Central memory CD8-positive, alpha-beta T cell (primary cell): ENCODE data around the gene ZNF823.

Experiments used
- ATAC-seq: fragments of 150-1000 bp; cut with Tn5 transposase; replicated peaks from 2 replicates; pipeline ENCODE4 v1.10.0; 2022; ENCODE audit warnings: mild to moderate bottlenecking, moderate FRiP score, moderate number of reproducible peaks; ENCODE audit not compliant: poor library complexity, severe bottlenecking; ENCODE audit errors: extremely low read depth
- DNase-seq, 2 donors: peaks; one replicate each; pipeline ENCODE4 v3.0.0; 2021; ENCODE audit warnings: low spot score in 2 of 2
- H3K27ac Mint-ChIP-seq: one replicate; pipeline ENCODE4 v1.8.0; 2022; ENCODE audit warnings: low read depth, mild to moderate bottlenecking, moderate library complexity, mixed read lengths
- H3K27me3 Mint-ChIP-seq: one replicate; pipeline ENCODE4 v1.8.0; 2022; ENCODE audit warnings: mixed read lengths
- H3K36me3 Mint-ChIP-seq: one replicate; pipeline ENCODE4 v1.8.0; 2022; ENCODE audit warnings: mild to moderate bottlenecking, moderate library complexity, mixed read lengths; ENCODE audit not compliant: insufficient read depth
- H3K4me1 Mint-ChIP-seq: one replicate; pipeline ENCODE4 v1.8.0; 2022; ENCODE audit warnings: mixed read lengths
- H3K4me3 Mint-ChIP-seq: one replicate; pipeline ENCODE4 v1.8.0; 2022; ENCODE audit warnings: mild to moderate bottlenecking, moderate library complexity, mixed read lengths
- H3K9me3 Mint-ChIP-seq: one replicate; pipeline ENCODE4 v1.8.0; 2022; ENCODE audit warnings: mixed read lengths

The ZNF823 gene

DNA sequence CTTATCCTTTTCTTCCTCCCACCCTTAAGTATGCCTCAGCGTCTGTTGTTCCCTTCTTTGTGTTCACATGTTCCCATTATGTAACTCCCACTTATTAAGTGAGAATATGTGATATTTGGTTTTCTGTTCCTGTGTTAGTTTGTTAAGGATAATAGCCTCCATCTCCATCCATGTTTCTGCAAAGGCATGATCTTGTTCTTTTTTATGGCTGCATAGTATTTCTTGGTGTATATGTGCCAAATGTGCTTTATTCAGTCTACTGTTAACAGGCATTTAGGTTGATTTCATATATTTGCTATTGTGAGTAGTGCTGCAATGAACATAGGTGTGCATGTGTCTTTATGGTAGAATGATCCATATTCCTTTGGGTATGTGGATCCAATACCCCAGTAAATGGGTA lies 24.9 kb upstream of the ZNF823 start:
- H3K4me1 Mint-ChIP-seq, result peaks cover 19% of the 10 kb centered on the region
- H3K9me3 Mint-ChIP-seq, result peaks cover 6% of the 10 kb centered on the region
- no peak for DNase-seq
- no peak for ATAC-seq
- no peak overlapping the region for H3K27ac Mint-ChIP-seq
- H3K27me3 Mint-ChIP-seq, result peaks cover 17% of the 10 kb centered on the region
- peaks cover 4% of the 10 kb centered on the region for H3K36me3 Mint-ChIP-seq
- H3K4me3 Mint-ChIP-seq, result no peak overlapping the region

DNA sequence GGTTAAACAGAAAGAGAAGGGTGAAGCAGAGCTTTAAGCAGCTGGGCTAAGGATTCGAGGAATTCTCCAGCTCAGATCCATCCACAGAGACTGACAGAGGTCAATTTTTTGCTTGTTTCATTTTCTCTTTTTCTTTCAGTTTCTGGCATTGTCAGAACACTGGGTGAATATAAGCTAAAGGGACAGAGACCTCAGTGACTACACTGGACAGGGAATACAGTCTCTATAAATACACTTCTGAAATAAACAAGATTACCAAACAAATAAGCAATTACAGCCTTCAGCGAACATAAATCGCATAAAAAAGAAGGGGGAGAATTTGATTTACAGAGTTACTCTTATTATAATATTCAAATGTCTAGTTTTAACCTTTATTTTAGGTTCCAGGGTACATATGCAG lies 24.4 kb upstream of the ZNF823 start:
- Mint-ChIP-seq H3K27ac (no peak overlapping the region), H3K4me1 (peaks cover 14% of the 10 kb centered on the region), H3K27me3 (peaks cover 17% of the 10 kb centered on the region), H3K36me3 (peaks cover 4% of the 10 kb centered on the region), H3K4me3 (no peak overlapping the region), H3K9me3 (peaks cover 6% of the 10 kb centered on the region)
- DNase-seq, result no peak
- no peak for ATAC-seq

DNA sequence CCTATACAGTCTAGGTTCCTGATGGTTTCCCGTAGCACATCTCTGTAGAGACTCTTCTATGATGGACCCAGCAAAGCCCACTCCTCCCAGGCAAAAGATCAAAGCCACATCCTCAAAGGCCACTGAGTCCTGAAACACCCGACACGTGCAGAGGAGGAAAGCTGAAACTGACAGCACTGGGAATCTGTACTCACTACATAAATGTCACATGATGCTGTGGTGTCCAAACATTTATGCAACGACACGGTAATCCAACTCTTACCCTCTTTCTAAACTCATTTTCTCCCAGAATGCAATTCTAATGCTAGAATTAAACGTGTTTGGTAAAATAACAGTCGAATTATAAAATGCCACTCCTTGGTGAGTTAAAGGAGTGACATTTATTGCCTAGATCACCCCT lies 21.1 kb upstream of the ZNF823 start:
- no peak overlapping the region for H3K27ac Mint-ChIP-seq
- no peak for ATAC-seq
- H3K4me3 Mint-ChIP-seq, result no peak overlapping the region

DNA sequence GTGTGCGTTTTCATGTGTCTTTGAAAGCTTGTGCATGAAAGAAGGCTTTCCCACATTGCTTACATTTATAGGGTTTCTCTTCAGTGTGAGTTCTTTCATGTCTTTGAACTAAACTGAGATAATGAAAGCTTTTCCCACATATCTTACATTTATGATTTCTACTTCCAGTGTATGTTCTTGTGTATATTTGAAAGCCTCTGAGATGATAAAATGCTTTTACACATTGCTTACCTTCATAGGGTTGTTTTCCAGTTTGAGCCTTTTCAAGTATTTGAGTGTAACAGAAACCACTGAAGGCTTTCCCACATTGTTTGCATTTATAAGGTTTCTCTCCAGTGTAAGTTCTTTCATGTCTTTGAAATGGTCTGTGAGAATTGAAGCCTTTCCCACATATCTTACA lies 18.2 kb upstream of the ZNF823 start:
- Mint-ChIP-seq H3K9me3 (peaks cover 27% of the 10 kb centered on the region), H3K4me3 (no peak overlapping the region), H3K27ac (no peak overlapping the region), H3K36me3 (peaks cover 1% of the 10 kb centered on the region), H3K27me3 (peaks cover 45% of the 10 kb centered on the region), H3K4me1 (no peaks in the 10 kb centered on the region)
- ATAC-seq (no peak), DNase-seq (no peak)

More for the DNA sequence above, 21.1 kb upstream of the ZNF823 start:
- DNase-seq, result no peak
- Mint-ChIP-seq H3K27me3 (peaks cover 17% of the 10 kb centered on the region), H3K9me3 (peaks cover 18% of the 10 kb centered on the region), H3K4me1 (no peaks in the 10 kb centered on the region), H3K36me3 (peaks cover 1% of the 10 kb centered on the region)

DNA sequence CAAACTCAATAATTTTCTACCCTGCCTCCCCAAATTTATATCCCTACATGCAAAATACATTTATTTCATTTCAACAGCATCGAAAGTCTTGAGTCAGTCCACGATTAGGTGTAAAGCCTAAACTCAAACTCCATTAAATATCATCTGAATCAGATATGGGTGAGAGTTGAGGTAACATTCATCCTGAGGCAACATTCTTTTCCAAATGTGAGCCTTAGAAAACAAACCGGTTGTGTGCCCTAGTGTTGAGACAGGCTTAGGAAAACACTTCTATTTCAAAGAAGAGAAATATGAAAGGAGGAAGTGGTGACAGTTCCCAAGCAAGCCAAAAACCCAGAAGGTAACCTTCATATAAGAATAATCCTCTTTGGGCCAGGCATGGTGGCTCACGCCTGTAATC lies 15.9 kb upstream of the ZNF823 start:
- Mint-ChIP-seq H3K4me1 (no peaks in the 10 kb centered on the region), H3K4me3 (no peak overlapping the region), H3K9me3 (peaks cover 28% of the 10 kb centered on the region), H3K36me3 (peaks cover 2% of the 10 kb centered on the region), H3K27me3 (peaks cover 40% of the 10 kb centered on the region), H3K27ac (no peak overlapping the region)
- ATAC-seq, result no peak
- no peak for DNase-seq

DNA sequence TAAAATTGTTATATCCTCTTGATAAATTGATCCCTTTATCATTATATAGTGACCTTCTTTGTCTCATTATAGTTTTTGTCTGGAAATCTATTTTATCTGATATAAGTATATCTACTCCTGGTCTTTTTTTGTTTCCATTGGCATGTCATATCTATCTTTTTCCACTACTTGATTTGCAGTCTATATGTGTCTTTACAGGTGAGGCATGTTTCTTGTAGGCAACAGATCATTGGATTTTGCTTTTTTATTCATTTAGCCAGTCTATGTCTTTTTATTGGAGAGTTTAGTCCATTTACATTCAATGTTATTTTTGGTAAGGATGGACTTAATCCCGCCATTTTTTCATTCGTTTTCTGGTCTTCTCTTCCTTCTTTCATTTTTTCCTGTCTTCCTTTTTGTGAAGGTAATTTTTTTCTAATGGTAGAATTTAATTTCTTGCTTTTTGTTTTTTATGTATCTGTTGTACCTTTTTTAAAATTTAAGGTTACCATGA lies 13.5 kb upstream of the ZNF823 start:
- Mint-ChIP-seq H3K27ac (no peak overlapping the region), H3K27me3 (peaks cover 35% of the 10 kb centered on the region), H3K4me3 (no peak overlapping the region), H3K9me3 (peaks cover 34% of the 10 kb centered on the region), H3K36me3 (peaks cover 2% of the 10 kb centered on the region), H3K4me1 (no peaks in the 10 kb centered on the region)
- ATAC-seq (no peak), DNase-seq (no peak)

DNA sequence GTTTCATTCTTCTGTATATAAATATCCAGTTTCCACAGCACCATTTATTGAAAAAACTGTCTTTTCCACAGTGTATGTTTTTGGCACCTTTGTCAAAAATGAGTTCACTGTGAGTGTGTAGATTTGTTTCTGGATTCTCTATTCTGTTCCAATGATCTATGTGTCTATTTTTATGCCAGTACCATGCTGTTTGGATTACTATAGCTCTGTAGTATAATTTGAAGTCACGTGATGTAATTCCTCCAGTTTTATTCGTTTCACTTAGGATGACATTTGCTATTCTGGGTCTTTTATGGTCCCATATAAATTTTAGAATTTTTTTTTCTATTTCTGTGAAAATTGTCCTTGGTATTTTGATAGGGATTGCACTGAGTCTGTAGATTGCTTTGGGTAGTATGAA lies 11.0 kb upstream of the ZNF823 start:
- H3K4me3 Mint-ChIP-seq, result no peak overlapping the region
- peaks cover 35% of the 10 kb centered on the region for H3K27me3 Mint-ChIP-seq
- peaks cover 2% of the 10 kb centered on the region for H3K36me3 Mint-ChIP-seq
- no peaks in the 10 kb centered on the region for H3K4me1 Mint-ChIP-seq
- no peak for DNase-seq
- H3K9me3 Mint-ChIP-seq, result peaks cover 32% of the 10 kb centered on the region
- no peak for ATAC-seq
- H3K27ac Mint-ChIP-seq, result no peak overlapping the region

DNA sequence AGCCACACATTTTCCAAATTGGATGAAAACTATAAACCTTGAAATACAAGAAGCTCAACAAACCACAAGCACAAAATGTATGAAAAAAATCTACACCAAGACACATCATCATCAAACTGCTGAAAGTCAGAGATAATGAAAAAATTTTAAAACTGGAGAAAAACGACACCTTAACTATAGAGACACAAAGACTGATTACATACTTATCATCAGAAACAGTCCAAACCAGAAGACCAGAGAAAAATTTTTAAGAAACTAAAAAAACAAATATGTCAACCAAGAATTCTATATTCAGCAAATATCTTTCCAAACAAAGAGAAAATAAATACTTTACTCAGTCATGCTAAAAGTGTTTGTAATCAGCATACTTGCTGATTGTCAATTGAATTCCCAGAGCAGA lies 8.5 kb upstream of the ZNF823 start:
- DNase-seq, result no peak
- peaks cover 10% of the 10 kb centered on the region for H3K27me3 Mint-ChIP-seq
- H3K4me1 Mint-ChIP-seq, result no peaks in the 10 kb centered on the region
- no peak for ATAC-seq
- H3K4me3 Mint-ChIP-seq, result no peak overlapping the region
- no peak overlapping the region for H3K27ac Mint-ChIP-seq
- peaks cover 2% of the 10 kb centered on the region for H3K36me3 Mint-ChIP-seq
- H3K9me3 Mint-ChIP-seq, result peaks cover 20% of the 10 kb centered on the region

DNA sequence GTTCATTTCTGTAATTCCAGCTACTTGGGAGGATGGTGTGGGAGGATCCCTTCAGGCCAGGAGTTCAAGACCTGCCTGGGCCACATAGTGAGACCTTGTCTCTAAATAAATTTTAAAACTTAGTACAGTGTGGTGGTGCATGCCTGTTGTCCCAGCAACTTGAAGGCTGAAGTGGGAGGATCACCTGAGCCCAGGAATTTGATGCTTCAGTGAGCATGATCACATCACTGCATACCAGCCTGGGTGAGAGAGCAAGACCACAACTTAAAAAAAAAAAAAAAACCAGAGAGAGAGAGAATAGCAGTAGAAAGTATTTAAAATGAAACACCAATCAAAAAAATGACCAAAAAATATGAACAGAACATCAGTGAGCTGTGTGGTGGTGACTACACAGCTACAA lies 7.1 kb upstream of the ZNF823 start:
- H3K9me3 Mint-ChIP-seq, result peaks cover 16% of the 10 kb centered on the region
- no peak overlapping the region for H3K4me3 Mint-ChIP-seq
- H3K4me1 Mint-ChIP-seq, result no peaks in the 10 kb centered on the region
- no peak overlapping the region for H3K27ac Mint-ChIP-seq
- no peaks in the 10 kb centered on the region for H3K27me3 Mint-ChIP-seq
- peaks cover 2% of the 10 kb centered on the region for H3K36me3 Mint-ChIP-seq
- DNase-seq (no peak), ATAC-seq (no peak)

DNA sequence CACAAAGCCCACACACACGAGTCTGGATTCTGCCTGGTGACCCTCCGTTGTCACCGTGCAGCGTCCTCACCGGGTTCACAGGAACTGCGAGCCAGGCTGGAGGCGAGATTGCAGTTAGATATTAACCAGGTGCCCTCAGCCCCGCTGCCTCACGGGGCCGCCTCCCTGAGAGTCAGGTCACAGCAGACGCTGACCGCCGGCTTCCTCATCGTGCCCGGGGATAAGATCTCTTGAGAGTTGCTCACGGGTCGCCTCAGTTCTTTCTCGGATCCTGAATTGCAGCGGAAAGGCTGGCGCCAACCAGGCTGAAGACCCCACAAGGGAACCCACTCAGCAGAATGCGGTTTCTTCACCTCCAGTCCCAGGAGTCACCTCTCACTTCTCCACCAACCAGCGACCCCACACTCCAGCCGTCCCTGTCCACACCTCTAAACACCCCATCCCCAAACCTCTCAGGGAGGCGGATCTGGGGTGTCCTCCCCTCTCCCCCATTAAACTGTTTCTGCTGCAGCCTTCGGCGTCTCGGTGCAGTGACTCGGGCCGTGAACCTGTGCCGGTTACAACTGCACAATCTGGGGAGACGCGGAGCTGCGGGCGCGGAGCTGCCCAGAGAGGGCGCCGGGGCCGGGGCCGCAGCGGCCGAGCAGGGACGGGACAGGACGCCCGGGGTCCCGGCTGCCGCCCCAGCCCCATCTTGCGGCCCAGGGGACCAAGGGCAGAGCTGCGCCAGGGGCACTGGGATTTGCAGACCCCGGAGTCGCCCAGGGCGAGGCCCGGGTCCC lies 591 bp downstream of the ZNF823 start:
- peaks cover 5% of the 10 kb centered on the region for H3K36me3 Mint-ChIP-seq
- H3K27ac Mint-ChIP-seq, result peak overlapping the region; percentile 94
- DNase-seq, result peak; percentile 10 to 14
- H3K9me3 Mint-ChIP-seq, result no peaks in the 10 kb centered on the region
- peaks cover 19% of the 10 kb centered on the region for H3K4me1 Mint-ChIP-seq
- peak; percentile 48 for ATAC-seq
- no peaks in the 10 kb centered on the region for H3K27me3 Mint-ChIP-seq
- peak overlapping the region; percentile 99 for H3K4me3 Mint-ChIP-seq

DNA sequence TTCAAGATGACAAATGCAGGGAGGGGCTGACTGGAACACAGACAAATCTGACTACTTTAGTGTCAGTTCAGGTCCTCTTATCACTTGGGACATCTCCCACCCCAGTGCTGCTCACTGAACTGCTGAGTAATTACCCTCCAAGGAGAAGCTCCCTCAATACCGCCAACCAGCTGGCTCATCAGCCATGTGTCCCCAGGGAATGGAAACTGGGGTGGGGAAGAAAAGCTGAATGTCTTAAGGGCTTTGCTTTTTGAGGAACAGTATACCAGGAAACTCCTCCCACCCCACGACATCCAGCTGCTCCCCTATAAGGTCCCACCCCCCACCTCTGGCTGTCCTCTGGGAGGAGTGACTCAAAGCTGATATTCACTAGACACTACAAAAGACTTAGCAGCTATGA lies 2.0 kb downstream of the ZNF823 start:
- H3K27ac Mint-ChIP-seq, result no peak overlapping the region
- H3K9me3 Mint-ChIP-seq, result no peaks in the 10 kb centered on the region
- peak overlapping the region; percentile 99 for H3K4me3 Mint-ChIP-seq
- no peak for ATAC-seq
- H3K27me3 Mint-ChIP-seq, result no peaks in the 10 kb centered on the region
- DNase-seq, result no peak
- peaks cover 7% of the 10 kb centered on the region for H3K36me3 Mint-ChIP-seq
- peaks cover 19% of the 10 kb centered on the region for H3K4me1 Mint-ChIP-seq

DNA sequence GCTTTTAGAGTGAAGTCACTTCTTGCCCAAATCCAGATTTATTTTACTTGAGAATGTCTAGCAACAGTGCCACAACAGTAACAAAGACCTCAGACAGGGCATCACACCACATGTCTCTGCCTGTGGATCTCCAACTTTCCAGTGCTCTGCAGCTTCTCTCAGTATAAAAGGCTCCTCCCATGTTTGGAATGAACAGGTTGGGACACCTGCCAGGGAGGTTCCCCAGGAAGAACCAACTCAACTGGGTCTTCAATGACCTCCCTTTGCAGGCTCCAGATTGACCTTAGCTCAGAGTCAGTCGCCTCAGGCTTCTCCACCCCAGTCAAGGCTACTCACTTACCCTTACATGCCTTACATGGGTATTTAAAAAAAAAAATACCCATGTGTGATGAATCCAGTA lies 3.4 kb downstream of the ZNF823 start:
- DNase-seq (no peak), ATAC-seq (no peak)
- Mint-ChIP-seq H3K27me3 (no peaks in the 10 kb centered on the region), H3K4me3 (no peak overlapping the region), H3K27ac (no peak overlapping the region), H3K9me3 (no peaks in the 10 kb centered on the region), H3K36me3 (peaks cover 7% of the 10 kb centered on the region), H3K4me1 (peaks cover 19% of the 10 kb centered on the region)

DNA sequence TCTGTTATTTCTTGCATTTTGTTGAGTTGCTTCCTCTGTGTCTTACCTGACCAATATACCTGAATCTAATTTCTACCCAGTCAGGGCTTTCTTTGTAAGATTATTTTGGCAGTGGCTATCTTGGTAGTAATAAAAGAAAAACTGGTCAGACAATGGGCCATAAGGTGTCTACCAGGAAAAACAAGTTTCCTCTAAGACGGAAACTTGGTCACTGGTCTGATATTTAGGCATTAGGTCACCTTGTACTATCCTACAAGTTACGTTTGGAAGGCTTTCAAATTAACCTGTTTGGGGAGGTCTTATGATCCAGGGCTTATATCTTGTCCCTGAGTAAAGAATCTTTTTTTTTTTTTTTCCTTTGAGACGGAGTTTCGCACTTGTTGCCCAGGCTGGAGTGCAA lies 9.2 kb downstream of the ZNF823 start:
- Mint-ChIP-seq H3K9me3 (peaks cover 4% of the 10 kb centered on the region), H3K36me3 (peaks cover 6% of the 10 kb centered on the region), H3K4me1 (no peaks in the 10 kb centered on the region), H3K4me3 (no peak overlapping the region), H3K27ac (no peak overlapping the region), H3K27me3 (no peaks in the 10 kb centered on the region)
- no peak for ATAC-seq
- DNase-seq, result no peak
